Activated CD4-positive, alpha-beta T cell treated with anti-CD3 and anti-CD28 coated beads for 24 hours (primary cell): Measurements from ENCODE around the gene IKBIP.
"Not testable (repeated sequence)": the region's sequence is repeated elsewhere in the genome, so short reads cannot be mapped to it uniquely, and the experiment has no call there.

Experiments used
- DNase-seq, 2 donors: peaks; one replicate each; pipeline ENCODE4 v3.0.0-alpha.2; 2020; ENCODE audit warnings: low read depth in 2 of 2

IKBIP gene

GRCh38 chr12:98644712-98645571 is at the start of gene IKBIP, which contains the start of gene APAF1:
Gene IKBIP (minus strand): TSS chr12:98644788. CDS start chr12:98644701, 87 bp downstream.
Gene APAF1 (plus strand): TSS chr12:98645290. CDS start chr12:98648360, 3,070 bp downstream.
- DNase-seq = peak; percentile 95 to 97

- DNase-seq = no peak
These were observed 46.8 kb upstream of the IKBIP start for GRCh38 chr12:98691351-98691750.

GRCh38 chr12:98686603-98687002 is 42.0 kb upstream of the IKBIP start:
- DNase-seq = no peak

- DNase-seq = no peak
These were observed 39.6 kb upstream of the IKBIP start for GRCh38 chr12:98684199-98684598.

- no peak for DNase-seq
These were observed 35.0 kb upstream of the IKBIP start for GRCh38 chr12:98679611-98680005.

GRCh38 chr12:98678946-98679610 is 34.5 kb upstream of the IKBIP start:
- DNase-seq = no peak

- no peak for DNase-seq
These were observed 33.8 kb upstream of the IKBIP start for GRCh38 chr12:98678236-98678945.

GRCh38 chr12:98674841-98675240 is 30.3 kb upstream of the IKBIP start:
- DNase-seq = no peak

- no peak for DNase-seq
These were observed 26.9 kb upstream of the IKBIP start for GRCh38 chr12:98671459-98671858.

GRCh38 chr12:98669751-98670150 is 25.2 kb upstream of the IKBIP start:
- no peak for DNase-seq

GRCh38 chr12:98660521-98660920 is 15.9 kb upstream of the IKBIP start:
- no peak for DNase-seq

GRCh38 chr12:98656289-98657101 is 11.9 kb upstream of the IKBIP start:
- DNase-seq = no peak

GRCh38 chr12:98653866-98654493 is 9.4 kb upstream of the IKBIP start:
- DNase-seq = no peak

GRCh38 chr12:98651328-98651727 is 6.7 kb upstream of the IKBIP start:
- DNase-seq = no peak

- DNase-seq = no peak
These were observed 1.9 kb upstream of the IKBIP start for GRCh38 chr12:98646294-98647090.

GRCh38 chr12:98645572-98646067 is 1.0 kb upstream of the IKBIP start:
- no peak for DNase-seq

- no peak for DNase-seq
These were observed 216 bp downstream of the IKBIP start for GRCh38 chr12:98644433-98644711.

GRCh38 chr12:98642801-98643200 is 1.8 kb downstream of the IKBIP start:
- DNase-seq = not testable (repeated sequence)

- DNase-seq = no peak
These were observed 5.1 kb downstream of the IKBIP start for GRCh38 chr12:98639491-98639890.

GRCh38 chr12:98638009-98638408 is 6.6 kb downstream of the IKBIP start:
- no peak for DNase-seq
